Vagina (tissue), 2 donors: ENCODE data around the gene C2orf81. TPM values are rescaled to one million over a fixed set of nuclear protein-coding genes. Genes with fewer than 3 reads are reported as not detected.

Source experiments
- DNase-seq, 2 donors: peaks; one replicate each; pipeline ENCODE4 v3.0.0-alpha.2; 2017; ENCODE audit errors: extremely low spot score in 2 of 2
- H3K27ac ChIP-seq: fragments of 200-600 bp; sonication (generic); one replicate; pipeline ENCODE4 v1.5.1; 2019
- H3K27me3 ChIP-seq: fragments of 200-600 bp; sonication (generic); one replicate; pipeline ENCODE4 v1.5.1; 2019
- H3K36me3 ChIP-seq, 2 donors: fragments of 200-600 bp; sonication (generic); one replicate each; pipeline ENCODE4 v1.5.1; 2017 to 2019
- H3K4me1 ChIP-seq: fragments of 200-600 bp; sonication (generic); one replicate; pipeline ENCODE4 v1.5.1; 2019
- H3K4me3 ChIP-seq, 2 donors: fragments of 200-600 bp; sonication (generic); 1 replicate in 1 of 2; 2 replicates in 1 of 2; pipeline ENCODE4 v1.5.1; 2016 to 2019
- H3K9me3 ChIP-seq: fragments of 200-600 bp; sonication (generic); one replicate; pipeline ENCODE4 v1.5.1; 2019
- CTCF ChIP-seq, 3 experiments: fragments of 450-650 bp in 2 of 3; fragments of 200-600 bp in 1 of 3; sonication (generic) in 1 of 3; IDR thresholded peaks; one replicate each; pipeline ENCODE4 v1.5.1; 2017 to 2019; ENCODE audit warnings: antibody characterized with exemption in 3 of 3, mild to moderate bottlenecking in 2 of 3, moderate library complexity in 2 of 3
- POLR2A ChIP-seq, 2 donors: fragments of 450-650 bp; IDR thresholded peaks; one replicate each; pipeline ENCODE4 v1.6.1; 2017; ENCODE audit warnings: antibody characterized with exemption in 2 of 2, mild to moderate bottlenecking in 2 of 2, moderate library complexity in 2 of 2
- POLR2AphosphoS5 ChIP-seq, 2 donors: sonication (generic); formaldehyde crosslinking; IDR thresholded peaks; one replicate each; pipeline ENCODE4 v1.9.0; 2017; ENCODE audit warnings: antibody characterized with exemption in 2 of 2, mild to moderate bottlenecking in 2 of 2, low read depth in 1 of 2; ENCODE audit not compliant: insufficient read depth in 1 of 2
- intact Hi-C: fragments of 100-400 bp; cut with DNase I; formaldehyde crosslinking; loops from one replicate; pipeline ENCODE4 v1.15.1; 2023
- total RNA-seq: library from RNA; depleted of rRNA; stranded (reverse); fragments of >200 nt; gene quantifications from one replicate; pipeline ENCODE4 v1.2.3, GENCODE V29; 2016

C2orf81 gene
- total RNA-seq, 1 donor from 2014 or later: 2.7 TPM

DNA sequence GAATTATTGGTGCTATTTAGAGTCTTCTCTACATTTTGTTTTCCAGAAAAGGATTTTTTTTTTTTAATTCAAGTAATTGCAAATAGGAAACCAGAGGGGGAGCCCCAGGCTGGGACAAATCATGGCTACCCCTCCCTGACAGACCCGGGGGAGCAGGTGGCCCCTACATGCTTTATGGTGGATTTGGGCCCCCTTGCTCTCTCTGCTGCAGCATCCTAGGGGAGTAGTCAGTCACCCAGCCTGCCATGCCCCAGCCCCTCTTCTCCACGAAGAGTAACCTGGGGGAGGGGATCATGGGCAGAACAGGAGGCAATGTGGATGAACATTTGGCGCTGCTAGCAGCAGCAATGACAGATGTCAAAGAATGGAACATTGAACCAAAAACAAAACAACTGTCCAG lies 4.6 kb downstream of the C2orf81 start:
- Histone ChIP-seq H3K4me1 (peaks cover 35% of the 10 kb centered on the region), H3K27ac (no peak overlapping the region), H3K4me3 (no peak overlapping the region), H3K9me3 (no peaks in the 10 kb centered on the region), H3K36me3 (no peaks in the 10 kb centered on the region), H3K27me3 (no peaks in the 10 kb centered on the region)
- intact Hi-C loops: no loop called here
- TF ChIP-seq POLR2AphosphoS5 (IDR thresholded peaks at IDR 0.05; ENCODE audit: insufficient read depth in 1 of 2, low read depth in 1 of 2) (no peak), CTCF (IDR thresholded peaks at IDR 0.05) (no peak), POLR2A (IDR thresholded peaks at IDR 0.05) (no peak)
- DNase-seq: no peak

- no peak for DNase-seq
- peaks cover 27% of the 10 kb centered on the region for H3K4me1 ChIP-seq
- H3K27ac ChIP-seq: peak overlapping the region; percentile 74
- H3K27me3 ChIP-seq: no peaks in the 10 kb centered on the region
- H3K4me3 ChIP-seq: peak overlapping the region; percentile 63 to 65
- TF ChIP-seq CTCF (IDR thresholded peaks at IDR 0.05) (no peak), POLR2AphosphoS5 (IDR thresholded peaks at IDR 0.05; ENCODE audit: insufficient read depth in 1 of 2, low read depth in 1 of 2) (no peak), POLR2A (IDR thresholded peaks at IDR 0.05) (no peak)
- H3K9me3 ChIP-seq: no peaks in the 10 kb centered on the region
- intact Hi-C loops: no loop called here
- H3K36me3 ChIP-seq: no peaks in the 10 kb centered on the region
Measured at GRCh38 chr2:74415762-74416395, 5.5 kb downstream of the C2orf81 start.

- no peaks in the 10 kb centered on the region for H3K9me3 ChIP-seq
- no peak for DNase-seq
- intact Hi-C loops: no loop called here
- no peaks in the 10 kb centered on the region for H3K36me3 ChIP-seq
- TF ChIP-seq POLR2A (IDR thresholded peaks at IDR 0.05) (no peak), POLR2AphosphoS5 (IDR thresholded peaks at IDR 0.05; ENCODE audit: insufficient read depth in 1 of 2, low read depth in 1 of 2) (peak in 1 of 2 donors; percentile 68), CTCF (IDR thresholded peaks at IDR 0.05) (peak in 2 of 3 experiments; percentile 11 to 32)
- peaks cover 21% of the 10 kb centered on the region for H3K4me1 ChIP-seq
- H3K27ac ChIP-seq: peak overlapping the region; percentile 74
- no peaks in the 10 kb centered on the region for H3K27me3 ChIP-seq
- peak overlapping the region; percentile 63 to 65 for H3K4me3 ChIP-seq
Measured at GRCh38 chr2:74414881-74415761, 6.3 kb downstream of the C2orf81 start.

- Histone ChIP-seq H3K9me3 (no peaks in the 10 kb centered on the region), H3K27me3 (no peaks in the 10 kb centered on the region), H3K4me3 (peak overlapping the region; percentile 63 to 65), H3K36me3 (no peaks in the 10 kb centered on the region), H3K4me1 (peaks cover 21% of the 10 kb centered on the region), H3K27ac (peak overlapping the region; percentile 74)
- DNase-seq: no peak
- intact Hi-C loops: no loop called here
- TF ChIP-seq CTCF (IDR thresholded peaks at IDR 0.05) (no peak), POLR2A (IDR thresholded peaks at IDR 0.05) (no peak), POLR2AphosphoS5 (IDR thresholded peaks at IDR 0.05; ENCODE audit: insufficient read depth in 1 of 2, low read depth in 1 of 2) (no peak)
Measured at GRCh38 chr2:74414441-74414840, 7.0 kb downstream of the C2orf81 start.
